ENCODE results near the gene ANKRD13A.

DNA sequence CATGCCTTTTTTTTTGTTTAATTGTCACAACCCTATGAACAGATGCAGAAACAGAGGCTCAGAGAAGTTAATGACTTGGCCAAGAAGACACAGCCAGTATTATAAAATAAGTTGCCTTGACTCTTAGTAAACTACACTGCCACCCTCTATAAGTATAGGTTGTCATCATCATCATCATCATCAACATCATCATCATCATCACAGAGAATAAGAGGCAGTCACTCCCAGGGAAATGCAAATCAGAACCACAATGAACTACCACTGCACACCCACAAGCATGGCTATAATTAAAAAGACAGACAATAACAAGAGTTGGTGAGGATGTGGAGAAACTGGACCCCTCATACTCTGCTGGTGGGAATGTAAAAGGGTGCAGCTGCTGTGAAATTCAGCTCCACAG, 72.3 kb downstream of the ANKRD13A start:
- TF ChIP-seq POLR2A (IDR thresholded peaks at IDR 0.05; ENCODE audit: low read length) (no peak), GATA1 (IDR thresholded peaks at IDR 0.05; ENCODE audit: low read depth, low read length) (no peak)

Data from erythroblast (primary cell).